NOMO-1 treated with DMSO at 0.1 percent for 48 hours (cell line): Measurements from ENCODE around the gene GYS1.
A peak's percentile ranks its signal among the peaks of the same experiment; 100 is the strongest.
"Not testable (repeated sequence)": the region's sequence is repeated elsewhere in the genome, so short reads cannot be mapped to it uniquely, and the experiment has no call there.

ENCODE experiments used
- DNase-seq: peaks from one replicate; lab custom pipeline; 2025; ENCODE audit not compliant: unreplicated experiment; lab: John Stamatoyannopoulos, UW

GYS1 gene

GRCh38 chr19:49018388-49019241 lies 25.5 kb upstream of the GYS1 start:
- DNase-seq, result not testable (repeated sequence)

GRCh38 chr19:49017666-49018351 lies 24.7 kb upstream of the GYS1 start:
- DNase-seq, result peak; percentile 59

- no peak for DNase-seq
Observed at GRCh38 chr19:49017041-49017665, 24.0 kb upstream of the GYS1 start, which contains the start of gene LHB. TSS of gene LHB (minus strand) at chr19:49017091. CDS start at chr19:49017081, 10 bp downstream.

- DNase-seq, result no peak
Observed at GRCh38 chr19:49016067-49016839, 23.1 kb upstream of the GYS1 start.

- DNase-seq, result no peak
Observed at GRCh38 chr19:49014870-49015255, 21.8 kb upstream of the GYS1 start.

- DNase-seq, result no peak
Observed at GRCh38 chr19:49014123-49014869, 21.2 kb upstream of the GYS1 start.

- DNase-seq, result no peak
Observed at GRCh38 chr19:49011194-49011593, 18.1 kb upstream of the GYS1 start.

- DNase-seq, result no peak
Observed at GRCh38 chr19:49010453-49010852, 17.3 kb upstream of the GYS1 start.

GRCh38 chr19:49009828-49010227 lies 16.7 kb upstream of the GYS1 start:
- DNase-seq, result no peak

- no peak for DNase-seq
Observed at GRCh38 chr19:49006905-49007304, 13.8 kb upstream of the GYS1 start.

- DNase-seq, result no peak
Observed at GRCh38 chr19:49004964-49005614, 12.0 kb upstream of the GYS1 start.

- DNase-seq, result no peak
Observed at GRCh38 chr19:49004133-49004532, 11.0 kb upstream of the GYS1 start.

- DNase-seq, result peak; percentile 44
Observed at GRCh38 chr19:48999481-49000325, 6.6 kb upstream of the GYS1 start.

GRCh38 chr19:48997972-48998371 lies 4.9 kb upstream of the GYS1 start:
- peak; percentile 36 for DNase-seq

- DNase-seq, result no peak
Observed at GRCh38 chr19:48994035-48994386, 902 bp upstream of the GYS1 start.

GRCh38 chr19:48992581-48993174 lies 431 bp downstream of the GYS1 start:
- DNase-seq, result peak; percentile 28

- no peak for DNase-seq
Observed at GRCh38 chr19:48991873-48992580, 1.1 kb downstream of the GYS1 start.

GRCh38 chr19:48991011-48991609 lies 2.0 kb downstream of the GYS1 start:
- no peak for DNase-seq
